ENCODE results near the gene ZNF280A.
"Not testable (repeated sequence)": the region's sequence is repeated elsewhere in the genome, so short reads cannot be mapped to it uniquely, and the experiment has no call there.

ZNF280A gene

DNA sequence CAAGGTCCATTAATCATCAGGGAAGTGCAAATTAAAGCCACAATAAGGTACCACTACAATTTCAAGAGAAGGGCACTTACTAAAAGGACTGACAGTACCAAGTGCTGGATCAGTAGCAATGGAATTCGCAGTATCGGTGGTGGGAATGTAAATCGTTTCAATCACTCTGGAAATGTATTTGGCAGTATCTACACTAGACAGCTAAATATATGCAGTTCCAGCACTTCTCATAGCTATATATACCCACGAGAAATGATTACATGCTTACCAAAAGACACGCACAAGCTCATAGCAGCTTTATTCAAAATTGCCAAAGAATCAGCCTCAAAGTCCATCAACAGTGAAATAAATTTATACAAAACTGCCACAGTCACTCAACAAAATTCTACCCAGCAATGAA, 7.1 kb downstream of the ZNF280A start:
- DNase-seq (ENCODE audit: low read depth), result no peak

GRCh38 chr22:22510833-22511232, 9.2 kb downstream of the ZNF280A start:
- not testable (repeated sequence) for DNase-seq (ENCODE audit: low read depth)

GRCh38 chr22:22509912-22510311, 10.2 kb downstream of the ZNF280A start:
- not testable (repeated sequence) for DNase-seq (ENCODE audit: low read depth)

GRCh38 chr22:22508274-22509176, 11.5 kb downstream of the ZNF280A start, which contains the start of gene ZNF280B:
ZNF280B (minus strand) TSS chr22:22508742; CDS start chr22:22489398, 19,344 bp downstream.
- peak; percentile 69 for DNase-seq (ENCODE audit: low read depth)

DNA sequence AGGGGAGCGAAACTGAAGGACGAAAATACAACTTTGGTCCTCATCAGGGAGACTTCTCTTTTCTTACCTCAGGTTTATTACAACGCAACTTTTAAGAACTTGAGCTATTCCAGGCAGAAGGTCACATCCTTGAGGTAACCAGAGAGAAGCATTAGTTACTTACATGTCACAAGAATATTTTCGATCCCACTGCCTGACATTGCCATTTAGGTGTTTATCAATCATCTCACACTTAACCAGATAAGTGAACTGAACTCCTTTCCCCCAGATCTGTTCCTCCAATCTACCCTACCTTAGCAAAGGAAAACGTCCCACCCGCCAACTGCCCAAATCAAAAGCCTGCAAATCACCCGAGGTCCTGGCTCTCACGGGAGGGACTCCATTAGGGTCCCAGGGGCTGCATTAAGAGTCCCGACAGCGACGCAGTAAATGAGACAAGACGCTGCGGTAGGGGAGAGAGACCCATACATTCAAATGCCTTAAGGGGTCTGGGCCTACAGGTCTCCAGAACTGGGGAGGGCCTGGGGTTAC, 12.3 kb downstream of the ZNF280A start:
- no peak for DNase-seq (ENCODE audit: low read depth)

DNA sequence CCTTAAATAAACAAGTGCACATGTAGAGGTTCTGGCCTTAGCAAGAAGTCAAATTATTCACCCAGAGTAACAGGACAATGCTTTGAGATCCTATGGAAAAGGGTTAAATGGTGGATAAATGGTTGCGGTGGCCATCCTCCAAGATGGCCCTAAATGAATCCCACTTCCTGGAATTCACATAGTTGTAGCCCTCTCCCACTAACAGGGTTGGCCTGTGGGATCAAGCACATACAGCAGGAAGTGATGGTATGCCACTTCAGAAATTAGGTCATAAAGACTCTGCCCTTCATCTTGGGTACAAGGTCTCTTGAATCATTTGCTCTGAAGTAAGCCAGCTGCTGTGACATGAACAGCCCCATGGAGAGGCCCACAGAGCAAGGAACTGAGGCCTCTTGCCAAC, 13.3 kb downstream of the ZNF280A start:
- no peak for DNase-seq (ENCODE audit: low read depth)

DNA sequence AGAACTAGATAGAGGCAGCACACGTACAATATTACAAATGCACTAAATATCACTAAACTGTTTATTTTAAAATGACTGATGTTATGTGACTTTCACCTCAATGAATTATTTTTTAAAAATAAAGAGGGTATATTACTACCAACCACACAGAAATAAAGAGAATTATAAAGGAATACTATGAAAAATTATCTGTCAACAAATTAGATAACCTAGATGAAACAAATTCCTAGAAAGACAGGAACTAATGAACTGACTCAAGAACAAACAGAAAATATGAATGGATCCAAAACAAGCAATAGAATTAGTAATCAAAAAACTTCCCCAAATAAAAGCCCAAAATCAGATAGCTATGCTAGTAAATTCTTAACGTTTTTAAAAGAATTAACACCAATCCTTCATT, 21.8 kb downstream of the ZNF280A start:
- no peak for DNase-seq (ENCODE audit: low read depth)

- not testable (repeated sequence) for DNase-seq (ENCODE audit: low read depth)
Observed at GRCh38 chr22:22491589-22491988, 28.5 kb downstream of the ZNF280A start.

- DNase-seq (ENCODE audit: low read depth), result no peak
Observed at GRCh38 chr22:22488736-22489135, 31.3 kb downstream of the ZNF280A start.

- DNase-seq (ENCODE audit: low read depth), result no peak
Observed at GRCh38 chr22:22487869-22488597, 32.0 kb downstream of the ZNF280A start.

DNA sequence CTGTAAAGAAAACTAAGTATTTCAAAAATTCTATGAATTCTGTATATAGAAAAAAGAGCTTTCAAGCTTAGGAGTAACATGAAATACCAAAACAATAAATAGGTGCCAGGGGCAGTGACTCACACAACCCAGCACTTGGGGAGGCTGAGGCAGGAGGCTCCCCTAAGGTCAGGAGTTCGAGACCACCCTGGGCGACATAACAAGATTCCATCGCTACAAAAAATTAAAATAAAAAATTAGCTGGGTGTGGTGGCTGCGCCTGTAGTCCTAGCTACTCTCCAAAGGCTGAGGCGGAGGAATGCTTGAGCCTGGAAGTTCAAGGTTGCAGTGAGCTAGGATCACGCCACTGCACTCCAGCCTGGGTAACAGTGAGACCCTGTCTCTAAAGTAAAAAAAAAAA, 33.0 kb downstream of the ZNF280A start:
- DNase-seq (ENCODE audit: low read depth), result no peak

GRCh38 chr22:22486132-22486899, 33.8 kb downstream of the ZNF280A start:
- no peak for DNase-seq (ENCODE audit: low read depth)

DNA sequence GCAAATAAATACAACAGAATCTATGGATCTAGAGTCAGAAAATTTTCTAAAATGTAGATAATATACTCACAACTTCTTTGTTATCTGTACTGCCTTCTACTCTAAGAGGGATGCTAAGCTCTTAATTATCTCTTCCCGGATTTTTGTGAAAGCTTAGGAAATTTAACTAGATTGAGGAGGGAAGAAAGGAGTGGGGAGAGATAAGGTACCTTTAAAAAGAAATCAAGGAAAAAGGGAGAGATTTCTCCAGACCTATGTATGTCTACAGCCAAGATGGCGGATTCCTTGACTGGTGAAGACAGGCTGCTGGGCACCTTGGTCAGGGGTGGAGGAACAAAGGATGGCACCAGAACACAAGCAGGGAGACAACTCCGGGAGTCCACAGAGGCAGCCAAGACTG, 34.5 kb downstream of the ZNF280A start:
- no peak for DNase-seq (ENCODE audit: low read depth)

DNA sequence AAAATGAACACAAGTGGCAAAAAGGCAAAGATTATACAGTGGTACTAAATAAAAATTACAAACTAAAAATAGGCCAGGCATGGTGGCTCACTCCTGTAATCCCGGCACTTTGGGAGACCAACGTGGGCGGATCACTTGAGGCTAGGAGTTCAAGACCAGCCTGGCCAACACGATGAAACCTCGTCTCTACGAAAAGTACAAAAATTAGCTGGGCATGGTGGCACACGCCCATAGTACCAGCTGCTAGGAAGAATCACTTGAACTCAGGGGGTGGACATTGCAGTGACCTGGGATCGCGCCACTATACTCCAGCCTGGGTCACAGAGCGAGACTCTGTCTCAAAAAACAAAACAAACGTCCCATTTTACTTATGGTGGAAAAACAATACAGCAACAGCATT, 36.0 kb downstream of the ZNF280A start:
- no peak for DNase-seq (ENCODE audit: low read depth)

GRCh38 chr22:22480940-22481339, 39.1 kb downstream of the ZNF280A start:
- no peak for DNase-seq (ENCODE audit: low read depth)

DNA sequence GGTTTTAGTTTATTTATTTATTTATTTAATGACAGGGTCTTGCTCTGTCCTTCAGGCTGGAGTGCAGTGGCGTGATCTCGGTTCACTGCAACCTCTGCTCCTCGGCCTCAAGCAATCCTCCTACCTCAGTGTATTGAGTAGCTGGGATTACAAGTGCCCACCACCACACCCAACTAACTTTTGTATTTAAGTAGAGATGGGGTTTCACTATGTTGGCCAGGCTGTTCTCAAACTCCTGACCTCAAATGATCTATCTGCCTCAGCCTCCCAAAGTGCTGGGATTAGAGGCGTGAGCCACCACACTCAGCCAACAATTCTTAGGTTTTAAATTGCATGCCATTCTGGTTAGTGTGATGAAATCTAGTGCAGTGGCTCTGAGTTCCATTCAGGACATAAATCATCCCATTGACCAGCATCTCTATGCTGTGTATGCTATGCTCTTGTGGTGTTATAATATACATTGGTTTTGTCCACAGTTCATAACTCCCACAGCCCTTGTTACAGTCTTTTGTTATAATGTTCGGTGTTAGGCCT, 40.0 kb downstream of the ZNF280A start:
- DNase-seq (ENCODE audit: low read depth), result no peak

- DNase-seq (ENCODE audit: low read depth), result no peak
Observed at GRCh38 chr22:22479116-22479515, 41.0 kb downstream of the ZNF280A start.

- DNase-seq (ENCODE audit: low read depth), result no peak
Observed at GRCh38 chr22:22478470-22478869, 41.6 kb downstream of the ZNF280A start.

GRCh38 chr22:22474733-22475132, 45.3 kb downstream of the ZNF280A start:
- DNase-seq (ENCODE audit: low read depth), result no peak

DNA sequence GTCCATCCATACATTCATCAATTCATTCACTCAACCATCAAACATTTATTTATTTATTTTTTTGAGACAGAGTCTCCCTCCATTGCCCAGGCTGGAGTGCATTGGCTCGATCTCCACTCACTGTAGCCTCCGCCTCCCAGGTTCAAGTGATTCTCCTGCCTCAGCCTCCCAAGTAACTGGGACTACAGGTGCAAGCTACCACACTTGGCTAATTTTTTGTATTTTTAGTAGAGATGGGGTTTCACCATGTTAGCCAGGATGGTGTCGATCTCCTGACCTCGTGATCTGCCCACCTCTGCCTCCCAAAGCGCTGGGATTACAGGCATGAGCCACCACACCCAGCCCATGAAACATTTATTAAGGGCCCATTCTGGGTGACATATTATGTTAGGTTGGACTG, 49.0 kb downstream of the ZNF280A start:
- DNase-seq (ENCODE audit: low read depth), result not testable (repeated sequence)

- no peak for DNase-seq (ENCODE audit: low read depth)
Observed at GRCh38 chr22:22469527-22469926, 50.5 kb downstream of the ZNF280A start.

All from stimulated activated CD8-positive, alpha-beta memory T cell treated with anti-CD3 and anti-CD28 coated beads, Interleukin-12 subunit alpha, Interleukin-12 subunit beta, amount 100 ng/mL, for 4 hours (primary cell).